Retinal pigment epithelial cell (primary cell): Measurements from ENCODE around the gene BUD13.

Source experiments
- DNase-seq: peaks from one replicate; pipeline ENCODE4 v3.0.0-alpha.2; 2010; ENCODE audit warnings: low read depth
- H3K4me3 ChIP-seq: 2 replicates; pipeline ENCODE4 v1.5.1; 2011; ENCODE audit warnings: mild to moderate bottlenecking, low read length, control low read depth, moderate library complexity
- CTCF ChIP-seq: conservative IDR thresholded peaks from 2 replicates; pipeline ENCODE4 v1.5.1; 2011; ENCODE audit warnings: low read depth, low read length, control low read depth, inconsistent platforms

BUD13 gene

GRCh38 chr11:116750070-116750718 is 22.6 kb downstream of the BUD13 start:
- no peak for TF ChIP-seq CTCF
- no peak for DNase-seq
- no peak overlapping the region for H3K4me3 ChIP-seq

GRCh38 chr11:116742104-116742503 is 30.7 kb downstream of the BUD13 start:
- TF ChIP-seq CTCF, result no peak
- no peak for DNase-seq
- no peak overlapping the region for H3K4me3 ChIP-seq

GRCh38 chr11:116740741-116741140 is 32.0 kb downstream of the BUD13 start:
- no peak for DNase-seq

GRCh38 chr11:116738975-116739374 is 33.8 kb downstream of the BUD13 start:
- DNase-seq, result no peak
- no peak overlapping the region for H3K4me3 ChIP-seq
- TF ChIP-seq CTCF, result no peak

More at GRCh38 chr11:116740741-116741140, 32.0 kb downstream of the BUD13 start:
- no peak overlapping the region for H3K4me3 ChIP-seq
- TF ChIP-seq CTCF, result no peak

GRCh38 chr11:116736763-116737162 is 36.0 kb downstream of the BUD13 start:
- TF ChIP-seq CTCF, result no peak
- H3K4me3 ChIP-seq, result no peak overlapping the region
- DNase-seq, result no peak

- no peak for TF ChIP-seq CTCF
- no peak for DNase-seq
- H3K4me3 ChIP-seq, result no peak overlapping the region
These were observed 38.7 kb downstream of the BUD13 start for GRCh38 chr11:116733969-116734508.

- DNase-seq, result no peak
- no peak for TF ChIP-seq CTCF
- no peak overlapping the region for H3K4me3 ChIP-seq
These were observed 39.6 kb downstream of the BUD13 start for GRCh38 chr11:116733043-116733755.
